ENCODE data around the gene STXBP5L.
"Not testable (repeated sequence)": the region's sequence is repeated elsewhere in the genome, so short reads cannot be mapped to it uniquely, and the experiment has no call there.

STXBP5L gene

DNA sequence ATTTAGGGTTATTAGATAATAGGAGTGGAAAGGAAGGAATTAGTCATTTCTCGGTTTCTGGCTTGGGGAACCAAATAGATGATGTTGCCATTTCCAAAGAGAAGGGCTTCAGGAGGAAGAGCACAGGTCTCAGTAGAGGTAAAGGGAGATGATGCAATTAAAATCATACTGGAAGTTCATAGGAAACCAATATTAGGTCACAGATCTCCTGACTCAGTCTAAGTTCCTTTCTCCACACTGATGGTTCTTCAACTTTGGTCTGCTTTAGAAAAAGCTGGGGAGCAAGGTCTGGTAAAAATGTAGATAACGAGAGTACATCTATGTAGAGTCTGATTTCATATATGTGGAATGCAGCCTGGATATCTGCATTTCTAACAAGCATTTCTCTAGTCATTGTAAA, 506.9 kb downstream of the STXBP5L start:
- in situ Hi-C loops (cut with HindIII; ENCODE audit: low sequenced_read_pairs) = no loop called here

DNA sequence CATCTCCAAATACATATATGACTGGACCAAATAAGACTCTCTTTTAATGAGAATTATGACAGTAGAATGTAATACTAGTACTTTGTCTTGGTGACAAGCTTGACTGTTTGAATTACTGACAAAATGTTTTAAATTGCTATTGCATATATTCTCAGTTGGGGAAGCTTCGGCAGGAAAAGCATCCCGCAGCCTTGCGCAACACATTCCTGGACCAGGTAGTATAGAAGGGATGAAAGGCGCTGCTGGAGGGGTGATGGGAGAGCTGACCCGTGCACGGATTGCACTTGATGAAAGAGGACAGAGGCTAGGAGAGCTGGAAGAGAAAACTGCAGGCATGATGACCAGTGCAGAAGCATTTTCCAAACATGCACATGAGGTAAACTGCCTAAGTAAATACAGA, 510.2 kb downstream of the STXBP5L start:
- in situ Hi-C loops (cut with HindIII; ENCODE audit: low sequenced_read_pairs) = no loop called here

DNA sequence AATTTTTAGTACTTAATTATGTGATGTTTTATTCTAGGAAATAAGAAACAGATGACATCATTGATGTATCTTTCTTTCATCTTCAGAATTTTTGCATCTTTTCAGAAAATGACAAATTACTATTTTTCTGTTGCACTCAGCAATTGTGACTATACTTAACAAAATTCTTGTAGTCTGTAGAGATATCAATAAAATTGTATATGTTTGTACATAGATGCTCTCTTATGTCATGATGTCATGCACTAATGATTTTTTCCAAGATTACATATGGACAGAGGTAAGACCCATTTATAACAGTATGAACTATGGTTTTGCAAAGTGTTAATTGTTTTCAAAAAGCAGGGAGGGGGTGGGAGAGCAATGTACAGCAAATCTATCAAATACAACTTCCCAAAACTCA, 516.5 kb downstream of the STXBP5L start:
- in situ Hi-C loops (cut with HindIII; ENCODE audit: low sequenced_read_pairs) = no loop called here

DNA sequence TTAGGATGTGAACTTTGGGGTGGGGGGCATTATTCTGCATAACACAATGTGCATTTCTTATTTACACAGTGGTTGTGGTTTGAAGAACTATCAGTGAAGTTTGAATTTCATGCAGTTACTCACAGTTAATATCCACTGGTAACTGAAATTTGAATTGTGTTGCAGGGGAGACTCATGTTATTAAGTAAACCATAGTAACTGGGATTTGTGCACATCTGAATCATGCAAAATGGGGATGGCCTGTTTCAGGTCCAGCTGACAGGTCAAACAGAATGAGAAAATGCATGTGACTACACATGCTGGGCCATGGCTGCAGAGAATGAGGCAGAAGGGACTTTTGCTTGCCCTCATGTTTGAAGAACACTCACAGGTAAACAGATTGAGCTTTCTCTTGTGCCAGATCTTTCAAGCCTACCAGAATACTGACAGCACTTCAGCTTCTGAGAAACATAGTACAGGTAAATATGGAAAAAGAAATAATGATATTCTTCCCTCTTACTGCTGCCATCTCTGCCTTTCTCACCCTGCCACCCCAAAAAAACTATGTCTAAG, 522.7 kb downstream of the STXBP5L start:
- in situ Hi-C loops (cut with HindIII; ENCODE audit: low sequenced_read_pairs) = no loop called here

DNA sequence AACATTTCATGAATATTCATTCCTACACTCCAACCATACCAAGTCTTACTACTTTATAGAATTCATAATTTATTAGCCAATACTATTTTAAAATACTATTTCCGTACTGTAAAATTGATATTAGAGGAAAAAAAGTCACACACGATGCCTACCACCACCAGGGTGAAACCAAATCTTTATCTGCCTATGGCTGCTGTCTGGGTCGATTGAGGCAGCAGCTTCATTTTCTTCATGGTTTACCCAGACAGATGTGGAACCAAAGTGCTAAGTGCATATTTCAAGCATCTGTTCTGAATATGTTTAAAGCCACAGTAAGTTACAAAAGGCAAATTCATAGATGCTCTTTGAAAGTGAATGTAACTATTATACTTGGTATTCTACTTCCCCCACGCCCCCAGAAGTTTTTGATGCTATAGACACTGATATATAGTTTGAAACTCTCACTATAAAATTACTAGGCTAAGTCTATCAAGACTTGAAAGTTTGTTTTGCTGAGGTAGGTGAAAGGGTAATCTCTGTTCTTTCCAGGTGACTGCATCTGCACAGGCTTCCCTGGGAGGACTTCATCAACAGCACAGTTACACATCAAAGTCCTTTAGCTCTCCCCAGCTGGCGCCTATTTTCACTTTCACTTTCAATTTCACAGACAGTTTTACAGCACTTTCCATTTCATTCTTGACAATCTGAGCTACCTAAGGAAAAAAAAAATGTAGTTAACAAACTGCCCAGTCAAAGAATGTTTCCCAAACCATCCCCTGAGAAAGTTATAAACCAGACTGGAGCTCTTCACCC, 523.9 kb downstream of the STXBP5L start:
- in situ Hi-C loops (cut with HindIII; ENCODE audit: low sequenced_read_pairs) = no loop called here

DNA sequence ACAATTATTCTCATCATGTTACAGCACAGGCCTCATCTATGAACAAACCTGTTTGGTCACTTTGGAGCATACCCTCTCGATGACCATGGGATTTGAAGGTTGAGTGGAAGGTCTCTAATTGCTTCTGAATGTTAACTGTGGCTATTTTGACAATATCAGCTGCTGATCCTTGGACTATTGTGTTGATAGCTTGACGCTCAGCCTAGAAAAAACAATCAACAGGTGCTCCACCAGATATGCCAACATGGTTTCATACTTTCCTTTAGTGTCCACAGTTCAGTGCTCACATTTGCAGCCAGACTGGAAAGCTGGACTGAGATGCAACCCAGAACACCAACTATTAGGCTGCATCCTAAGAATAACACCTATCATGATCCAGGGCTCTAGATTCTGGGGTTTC, 528.1 kb downstream of the STXBP5L start:
- in situ Hi-C loops (cut with HindIII; ENCODE audit: low sequenced_read_pairs) = no loop called here

DNA sequence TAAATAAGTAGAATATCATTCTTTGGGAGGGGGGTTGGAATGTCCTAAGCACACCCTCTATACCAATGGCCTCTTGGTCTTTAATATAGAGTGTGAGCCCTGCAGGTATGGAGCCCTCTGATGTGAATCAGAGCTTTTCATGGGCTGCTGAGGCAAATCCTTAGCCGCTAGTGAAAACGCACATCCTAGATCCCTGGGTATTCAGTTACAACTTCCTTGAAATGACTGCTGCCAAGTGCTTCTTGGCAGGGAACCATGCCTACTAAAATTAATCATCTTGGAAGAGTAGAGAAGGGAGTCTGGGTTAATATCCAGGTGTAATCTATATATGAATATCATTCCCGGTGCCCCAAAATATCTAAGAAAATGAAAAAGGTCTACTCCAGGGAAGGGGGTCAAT, 528.6 kb downstream of the STXBP5L start:
- in situ Hi-C loops (cut with HindIII; ENCODE audit: low sequenced_read_pairs) = no loop called here

DNA sequence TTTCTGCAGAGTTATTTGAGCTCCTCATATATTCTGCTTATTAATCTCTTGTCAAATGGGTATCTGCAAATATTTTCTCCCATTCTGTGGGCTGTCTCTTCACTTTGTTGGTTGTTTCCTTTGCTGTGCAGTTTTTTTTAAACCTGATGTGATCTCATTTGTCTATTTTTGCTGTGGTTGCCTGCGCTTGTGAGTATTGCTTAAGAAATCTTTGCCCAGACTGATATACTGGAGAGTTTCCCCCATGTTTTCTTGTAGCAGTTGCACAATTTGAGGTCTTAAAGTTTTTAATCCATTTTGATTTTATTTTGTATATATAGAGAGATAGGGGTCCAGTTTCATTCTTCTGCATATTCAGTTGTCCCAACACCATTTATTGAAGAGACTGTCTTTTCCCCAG, 535.5 kb downstream of the STXBP5L start:
- in situ Hi-C loops (cut with HindIII; ENCODE audit: low sequenced_read_pairs) = no loop called here

DNA sequence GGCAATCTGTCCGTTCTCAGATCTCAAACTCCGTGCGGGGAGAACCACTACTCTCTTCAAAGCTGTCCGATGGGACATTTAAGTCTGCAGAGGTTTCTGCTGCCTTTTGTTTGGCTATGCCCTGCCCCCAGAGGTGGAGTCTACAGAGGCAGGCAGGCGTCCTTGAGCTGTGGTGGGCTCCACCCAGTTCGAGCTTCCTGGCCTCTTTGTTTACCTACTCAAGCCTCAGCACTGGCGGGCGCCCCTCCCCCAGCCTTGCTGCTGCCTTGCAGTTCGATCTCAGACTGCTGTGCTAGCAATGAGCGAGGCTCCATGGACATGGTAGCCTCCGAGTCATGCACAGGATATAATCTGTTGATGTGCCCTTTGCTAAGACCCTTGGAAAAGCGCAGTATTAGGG, 543.7 kb downstream of the STXBP5L start:
- in situ Hi-C loops (cut with HindIII; ENCODE audit: low sequenced_read_pairs) = not testable (repeated sequence)

DNA sequence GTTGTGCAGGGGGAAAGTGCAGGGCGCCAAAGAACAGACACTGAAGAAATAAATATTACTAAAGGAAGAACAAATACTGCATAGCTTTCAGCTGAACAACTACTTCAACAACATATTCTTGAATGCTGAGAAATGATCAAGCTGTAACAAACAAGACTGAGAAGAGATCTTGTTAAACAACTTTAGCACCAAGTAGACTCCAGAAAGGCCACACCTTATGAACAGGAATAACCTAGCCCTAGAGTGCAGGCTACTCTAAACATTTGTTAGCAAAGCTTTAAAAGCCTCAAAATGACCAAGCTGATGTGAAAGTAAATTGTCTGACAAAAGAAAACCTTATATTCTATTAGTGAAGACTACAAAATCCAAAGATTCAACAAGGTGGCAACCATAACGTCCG, 554.6 kb downstream of the STXBP5L start:
- in situ Hi-C loops (cut with HindIII; ENCODE audit: low sequenced_read_pairs) = no loop called here

DNA sequence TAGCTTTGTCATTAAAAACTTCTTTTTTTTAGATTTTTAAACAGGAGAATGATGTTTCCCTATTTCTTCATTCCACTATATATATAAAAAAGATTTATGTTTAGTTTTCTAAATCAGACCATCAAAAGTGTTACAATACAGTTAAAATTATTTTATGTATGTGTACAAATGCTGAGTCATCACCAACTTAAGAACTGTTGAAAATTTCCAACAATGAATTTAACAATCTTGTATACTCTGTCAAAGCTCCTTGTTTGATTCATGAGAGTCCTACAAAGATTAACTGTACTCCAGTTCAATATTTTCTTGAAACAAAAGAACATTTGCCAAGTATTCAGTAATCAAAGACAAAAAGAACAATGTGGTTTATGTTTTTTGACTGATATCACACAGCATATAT, 555.7 kb downstream of the STXBP5L start:
- in situ Hi-C loops (cut with HindIII; ENCODE audit: low sequenced_read_pairs) = no loop called here

DNA sequence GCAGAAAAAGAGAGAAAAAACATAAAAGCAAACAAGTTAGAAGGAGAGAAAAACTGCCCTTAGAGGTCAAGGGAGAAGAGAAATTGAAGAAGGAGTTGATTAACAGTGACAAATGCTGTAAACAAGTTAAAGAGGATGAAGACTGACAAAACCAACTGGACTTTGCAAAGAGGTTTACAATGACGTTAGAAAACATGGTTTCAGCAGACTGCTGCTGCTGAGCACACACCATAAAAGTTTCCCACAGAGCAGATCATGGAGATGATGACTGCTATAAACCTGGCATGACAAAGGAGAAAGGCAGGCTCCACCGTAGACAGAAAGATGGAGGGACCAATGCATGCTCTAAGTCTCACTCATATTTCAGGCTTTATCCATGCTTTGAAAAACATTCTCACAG, 559.1 kb downstream of the STXBP5L start:
- in situ Hi-C loops (cut with HindIII; ENCODE audit: low sequenced_read_pairs) = no loop called here

DNA sequence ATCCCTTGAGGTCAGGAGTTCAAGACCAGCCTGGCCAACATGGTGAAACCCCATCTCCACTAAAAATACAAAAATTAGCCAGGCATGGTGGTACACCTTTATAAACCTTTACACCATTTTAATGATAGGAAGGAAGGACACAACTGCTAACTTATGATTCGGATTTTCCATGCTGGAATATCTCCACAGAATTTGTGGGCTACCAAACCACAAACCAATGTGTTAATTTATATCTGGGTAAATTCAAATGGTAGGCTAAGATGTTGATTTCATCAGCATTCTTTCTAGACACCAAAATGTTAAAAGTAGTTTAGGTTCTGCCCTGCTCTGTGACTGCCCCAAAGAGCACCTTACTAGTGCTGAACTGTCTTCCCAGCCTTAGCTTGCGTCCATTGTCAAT, 565.0 kb downstream of the STXBP5L start:
- in situ Hi-C loops (cut with HindIII; ENCODE audit: low sequenced_read_pairs) = no loop called here
